PC-3 (cell line): Measurements from ENCODE around the gene TNFAIP8L3. TPM values are rescaled to one million over a fixed set of nuclear protein-coding genes. Genes with fewer than 3 reads are reported as not detected.

ENCODE experiments used
- ATAC-seq: fragments of 200-7000 bp; cut with Tn5 transposase; 2 replicates; pipeline ENCODE4 v1.9.1; 2020; ENCODE audit warnings: mild to moderate bottlenecking, moderate library complexity
- BruUV-seq: library from RNA; stranded (reverse); fragments of 400-500 nt; replicated peaks from 2 replicates; lab custom pipeline; 2021; lab: Mats Ljungman, UMichigan
- CTCF ChIA-PET: fragments of 300-600 bp; sonication (Branson Sonifier 250); formaldehyde crosslinking; loops from one replicate; lab custom pipeline; 2022; ENCODE audit warnings: antibody characterized with exemption; lab: Charles Lee
- POLR2A ChIA-PET: fragments of 300-600 bp; sonication (Branson Sonifier 250); formaldehyde crosslinking; loops from one replicate; lab custom pipeline; 2022; ENCODE audit warnings: antibody characterized with exemption; ENCODE audit not compliant: unreplicated experiment; lab: Charles Lee
- DNase-seq: peaks from one replicate; pipeline ENCODE4 v3.0.0-alpha.2; 2015
- H2AFZ ChIP-seq: fragments of 300-600 bp; sonication (generic); 2 replicates; pipeline ENCODE4 v1.6.0; 2016; ENCODE audit warnings: antibody characterized with exemption, low read length
- H3F3A ChIP-seq: fragments of 300-600 bp; sonication (generic); one replicate; pipeline ENCODE4 v1.6.0; 2017; ENCODE audit warnings: antibody characterized with exemption, low read length, control low read depth, mild to moderate bottlenecking; ENCODE audit not compliant: unreplicated experiment
- H3K27ac ChIP-seq: fragments of 300-600 bp; sonication (generic); 2 replicates; pipeline ENCODE4 v1.5.1; 2016; ENCODE audit warnings: mild to moderate bottlenecking, low read length
- H3K27me3 ChIP-seq: fragments of 300-600 bp; sonication (generic); 2 replicates; pipeline ENCODE4 v1.6.1; 2016; ENCODE audit warnings: low read length, mixed read lengths
- H3K36me3 ChIP-seq: fragments of 300-600 bp; sonication (generic); 2 replicates; pipeline ENCODE4 v1.6.1; 2016; ENCODE audit warnings: low read depth, mixed run types, low read length, mixed read lengths
- H3K4me1 ChIP-seq: fragments of 300-600 bp; sonication (generic); 2 replicates; pipeline ENCODE4 v1.5.1; 2016; ENCODE audit warnings: low read length; ENCODE audit not compliant: insufficient read depth
- H3K4me2 ChIP-seq: fragments of 300-600 bp; sonication (generic); 2 replicates; pipeline ENCODE4 v1.6.0; 2016; ENCODE audit warnings: low read length
- H3K4me3 ChIP-seq: fragments of 300-600 bp; sonication (generic); 2 replicates; pipeline ENCODE4 v1.5.1; 2016; ENCODE audit warnings: mild to moderate bottlenecking, low read length, mixed read lengths
- H3K79me2 ChIP-seq: fragments of 300-600 bp; sonication (generic); 2 replicates; pipeline ENCODE4 v1.6.1; 2017; ENCODE audit warnings: low read length, mixed read lengths
- H3K9ac ChIP-seq: fragments of 300-600 bp; sonication (generic); 2 replicates; pipeline ENCODE4 v1.6.0; 2016; ENCODE audit warnings: mild to moderate bottlenecking, low read length
- H3K9me2 ChIP-seq: fragments of 300-600 bp; sonication (generic); replicated peaks from 2 replicates; pipeline ENCODE4 v1.6.1; 2016; ENCODE audit warnings: mixed run types, low read length, mixed read lengths
- H3K9me3 ChIP-seq: fragments of 300-600 bp; sonication (generic); 2 replicates; pipeline ENCODE4 v1.6.1; 2016; ENCODE audit warnings: low read length, mixed read lengths
- H4K20me1 ChIP-seq: fragments of 300-600 bp; sonication (generic); 2 replicates; pipeline ENCODE4 v1.6.1; 2016; ENCODE audit warnings: low read length, mixed read lengths
- EZH2 ChIP-seq: fragments of 300-600 bp; sonication (generic); IDR thresholded peaks from one replicate; pipeline ENCODE4 v1.6.1; 2017; ENCODE audit warnings: antibody characterized with exemption, mild to moderate bottlenecking, low read length; ENCODE audit not compliant: unreplicated experiment
- EZH2phosphoT487 ChIP-seq: fragments of 300-600 bp; sonication (generic); IDR thresholded peaks from 2 replicates; pipeline ENCODE4 v1.6.1; 2018; ENCODE audit warnings: mild to moderate bottlenecking, antibody characterized with exemption, low read length, borderline replicate concordance
- intact Hi-C: fragments of 100-400 bp; cut with micrococcal nuclease; formaldehyde crosslinking; loops from 2 replicates; pipeline ENCODE4 v1.9.0; 2023
- total RNA-seq: library from RNA; depleted of rRNA; stranded (reverse); fragments of >200 nt; gene quantifications from 2 replicates; pipeline ENCODE4 v1.2.3, GENCODE V29; 2014
- TF ChIP-seq, protein P1 (sequence below): fragments of 300-600 bp; sonication (generic); conservative IDR thresholded peaks from 2 replicates; pipeline ENCODE4 v1.5.1; 2017; ENCODE audit warnings: antibody characterized with exemption, low read depth, mild to moderate bottlenecking, low read length

The TNFAIP8L3 gene
- total RNA-seq, 1 experiment from 2014 or later, result not detected

DNA sequence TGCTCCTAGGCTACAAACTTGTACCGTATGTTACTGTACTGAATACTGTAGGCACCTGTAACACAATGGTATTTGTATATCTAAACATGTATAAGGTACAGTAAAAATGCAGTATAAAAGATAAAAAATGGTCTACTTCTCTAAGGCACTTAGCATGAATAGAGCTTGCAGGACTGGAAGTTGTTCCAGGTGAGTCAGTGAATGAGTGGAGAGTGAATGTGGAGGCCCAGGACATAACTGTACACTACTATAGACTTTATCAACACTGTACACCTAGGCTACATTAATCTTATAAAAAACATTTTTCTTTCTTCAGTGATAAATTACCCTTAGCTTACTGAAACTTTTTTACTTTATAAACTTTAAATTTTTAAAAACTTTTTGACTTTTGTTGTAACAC lies 12.5 kb downstream of the TNFAIP8L3 start:
- no peak overlapping the region for H2AFZ ChIP-seq
- H3K9ac ChIP-seq, result no peak overlapping the region
- no peaks in the 10 kb centered on the region for H3K27me3 ChIP-seq
- no peaks in the 10 kb centered on the region for H4K20me1 ChIP-seq
- no TSS peak for BruUV-seq
- no peaks in the 10 kb centered on the region for H3K9me2 ChIP-seq
- H3K79me2 ChIP-seq, result no peaks in the 10 kb centered on the region
- TF ChIP-seq, protein P1, sequence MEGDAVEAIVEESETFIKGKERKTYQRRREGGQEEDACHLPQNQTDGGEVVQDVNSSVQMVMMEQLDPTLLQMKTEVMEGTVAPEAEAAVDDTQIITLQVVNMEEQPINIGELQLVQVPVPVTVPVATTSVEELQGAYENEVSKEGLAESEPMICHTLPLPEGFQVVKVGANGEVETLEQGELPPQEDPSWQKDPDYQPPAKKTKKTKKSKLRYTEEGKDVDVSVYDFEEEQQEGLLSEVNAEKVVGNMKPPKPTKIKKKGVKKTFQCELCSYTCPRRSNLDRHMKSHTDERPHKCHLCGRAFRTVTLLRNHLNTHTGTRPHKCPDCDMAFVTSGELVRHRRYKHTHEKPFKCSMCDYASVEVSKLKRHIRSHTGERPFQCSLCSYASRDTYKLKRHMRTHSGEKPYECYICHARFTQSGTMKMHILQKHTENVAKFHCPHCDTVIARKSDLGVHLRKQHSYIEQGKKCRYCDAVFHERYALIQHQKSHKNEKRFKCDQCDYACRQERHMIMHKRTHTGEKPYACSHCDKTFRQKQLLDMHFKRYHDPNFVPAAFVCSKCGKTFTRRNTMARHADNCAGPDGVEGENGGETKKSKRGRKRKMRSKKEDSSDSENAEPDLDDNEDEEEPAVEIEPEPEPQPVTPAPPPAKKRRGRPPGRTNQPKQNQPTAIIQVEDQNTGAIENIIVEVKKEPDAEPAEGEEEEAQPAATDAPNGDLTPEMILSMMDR, result no peak
- TF ChIP-seq EZH2phosphoT487, result no peak
- no peak for TF ChIP-seq EZH2
- no peaks in the 10 kb centered on the region for H3K9me3 ChIP-seq
- ATAC-seq (no peak), DNase-seq (no peak)
- H3K4me2 ChIP-seq, result no peak overlapping the region
- POLR2A ChIA-PET, result no interaction called here
- intact Hi-C loops, result no loop called here
- CTCF ChIA-PET, result no interaction called here
- H3K27ac ChIP-seq, result no peak overlapping the region
- 0 out of 2 replicates have a peak, but pooled peaks cover 12% of the 10 kb centered on the region for H3K4me1 ChIP-seq
- no peaks in the 10 kb centered on the region for H3K36me3 ChIP-seq
- no peaks in the 10 kb centered on the region for H3F3A ChIP-seq
- no peak overlapping the region for H3K4me3 ChIP-seq

DNA sequence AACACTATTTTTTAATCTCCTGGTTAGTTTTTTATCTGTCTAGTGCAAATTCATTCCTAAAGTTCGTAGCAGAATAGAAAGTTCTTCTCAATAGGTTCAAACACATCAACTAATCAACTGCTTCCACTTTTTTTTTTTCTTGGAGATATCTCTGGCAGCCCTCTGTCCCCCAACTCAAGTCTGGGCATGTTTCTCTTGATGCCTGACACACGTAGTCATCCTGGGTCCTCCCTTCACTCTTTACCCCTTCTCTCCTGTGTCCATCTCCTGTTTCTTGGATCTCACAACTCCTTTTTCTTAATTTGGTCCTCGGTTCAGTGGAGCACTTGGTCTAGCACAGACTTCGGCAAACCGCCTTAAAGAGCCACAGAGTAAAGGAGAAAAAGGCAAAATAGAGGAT lies 14.4 kb downstream of the TNFAIP8L3 start:
- no peaks in the 10 kb centered on the region for H3K9me2 ChIP-seq
- no peak overlapping the region for H3K9ac ChIP-seq
- no peak overlapping the region for H3K4me2 ChIP-seq
- H3K36me3 ChIP-seq, result no peaks in the 10 kb centered on the region
- H2AFZ ChIP-seq, result no peak overlapping the region
- POLR2A ChIA-PET, result no interaction called here
- no peak for ATAC-seq
- no peaks in the 10 kb centered on the region for H3K79me2 ChIP-seq
- BruUV-seq, result no TSS peak
- CTCF ChIA-PET, result no interaction called here
- H3K27ac ChIP-seq, result no peak overlapping the region
- H3K4me3 ChIP-seq, result no peak overlapping the region
- H4K20me1 ChIP-seq, result no peaks in the 10 kb centered on the region
- H3K9me3 ChIP-seq, result no peaks in the 10 kb centered on the region
- 0 out of 2 replicates have a peak, but pooled peaks cover 12% of the 10 kb centered on the region for H3K4me1 ChIP-seq
- intact Hi-C loops, result no loop called here
- H3F3A ChIP-seq, result no peaks in the 10 kb centered on the region
- TF ChIP-seq, protein P1, result no peak
- no peak for TF ChIP-seq EZH2
- no peak for TF ChIP-seq EZH2phosphoT487
- no peaks in the 10 kb centered on the region for H3K27me3 ChIP-seq
- no peak for DNase-seq

DNA sequence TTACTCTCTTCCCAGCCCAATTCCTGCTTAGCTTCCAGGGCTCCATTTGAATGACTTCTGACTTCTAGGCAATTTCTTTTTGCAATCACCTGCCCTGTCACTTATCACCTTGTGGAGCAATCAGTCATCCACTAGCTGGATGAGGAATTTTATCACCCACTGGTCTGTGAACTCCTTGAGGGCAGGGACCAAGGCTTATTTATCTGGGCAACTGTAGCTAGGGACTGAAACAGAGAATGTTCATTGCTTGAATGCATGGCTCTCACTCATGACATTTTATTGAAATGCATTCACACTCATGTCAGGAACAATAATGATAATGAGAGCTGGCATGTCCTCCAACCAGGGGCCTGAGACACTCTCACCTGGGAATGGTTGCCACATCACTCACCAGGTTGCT lies 15.5 kb downstream of the TNFAIP8L3 start:
- Histone ChIP-seq H2AFZ (no peak overlapping the region), H3K27ac (no peak overlapping the region), H3K9ac (no peak overlapping the region), H3K4me3 (no peak overlapping the region), H3K27me3 (no peaks in the 10 kb centered on the region), H3K9me2 (no peaks in the 10 kb centered on the region), H3K9me3 (no peaks in the 10 kb centered on the region), H3K36me3 (no peaks in the 10 kb centered on the region), H3K79me2 (no peaks in the 10 kb centered on the region), H3F3A (no peaks in the 10 kb centered on the region), H3K4me2 (no peak overlapping the region), H3K4me1 (0 out of 2 replicates have a peak, but pooled peaks cover 4% of the 10 kb centered on the region), H4K20me1 (no peaks in the 10 kb centered on the region)
- ChIA-PET POLR2A (no interaction called here), CTCF (no interaction called here)
- no peak for ATAC-seq
- intact Hi-C loops, result no loop called here
- BruUV-seq, result no TSS peak
- DNase-seq, result no peak
- TF ChIP-seq EZH2phosphoT487 (no peak), EZH2 (no peak)
- TF ChIP-seq, protein P1, result no peak
